K562 (cell line): ENCODE results near the gene CGNL1.

ENCODE experiments used
- HMG20A ChIP-seq: fragments of 450-650 bp; formaldehyde crosslinking; conservative IDR thresholded peaks from 2 replicates; pipeline ENCODE4 v1.4.0; 2020; ENCODE audit warnings: mild to moderate bottlenecking, mixed read lengths
- HOXB6 ChIP-seq: fragments of 250-450 bp; sonication (Bioruptor Pico); IDR thresholded peaks from 2 replicates; pipeline ENCODE4 v1.5.1; 2022; ENCODE audit warnings: mild to moderate bottlenecking, borderline replicate concordance
- RBM39 ChIP-seq: fragments of 200-400 bp; formaldehyde crosslinking; optimal IDR thresholded peaks from 2 replicates; pipeline ENCODE3; 2018; ENCODE audit warnings: low read depth, low read length
- SAP30 ChIP-seq: fragments of 200-600 bp; sonication (generic); IDR thresholded peaks from 2 replicates; pipeline ENCODE4 v1.6.1; 2012; ENCODE audit warnings: borderline replicate concordance, low read depth, mild to moderate bottlenecking, moderate library complexity, low read length, control low read depth, inconsistent platforms; ENCODE audit not compliant: insufficient read depth, poor library complexity, severe bottlenecking
- SP1 ChIP-seq: sonication (generic); formaldehyde crosslinking; IDR thresholded peaks from 2 replicates; pipeline ENCODE4 v1.8.1; 2022; ENCODE audit warnings: mild to moderate bottlenecking, missing genetic modification reagents
- ZNF175 ChIP-seq: fragments of 200-800 bp; sonication (Bioruptor generic); IDR thresholded peaks from 2 replicates; pipeline ENCODE4 v1.6.1; 2016; ENCODE audit warnings: low read depth, mild to moderate bottlenecking, missing genetic modification characterization, missing compliant biosample characterization
- TF ChIP-seq, protein P1 (sequence below), 3 experiments: IDR thresholded peaks in 2 of 3; conservative IDR thresholded peaks in 1 of 3; 2 replicates each; pipeline ENCODE4 v1.5.1; 2011 to 2012; ENCODE audit warnings: low read length in 3 of 3, mild to moderate bottlenecking in 3 of 3, control low read depth in 2 of 3, improper control_type of control experiment in 1 of 3, inconsistent platforms in 1 of 3, low read depth in 1 of 3, mixed read lengths in 1 of 3, moderate library complexity in 1 of 3; ENCODE audit not compliant: insufficient read depth in 2 of 3

- no peak for TF ChIP-seq HOXB6 (CRISPR knock-in tag)
- TF ChIP-seq HMG20A (CRISPR knock-in tag), result no peak
- TF ChIP-seq, protein P1, sequence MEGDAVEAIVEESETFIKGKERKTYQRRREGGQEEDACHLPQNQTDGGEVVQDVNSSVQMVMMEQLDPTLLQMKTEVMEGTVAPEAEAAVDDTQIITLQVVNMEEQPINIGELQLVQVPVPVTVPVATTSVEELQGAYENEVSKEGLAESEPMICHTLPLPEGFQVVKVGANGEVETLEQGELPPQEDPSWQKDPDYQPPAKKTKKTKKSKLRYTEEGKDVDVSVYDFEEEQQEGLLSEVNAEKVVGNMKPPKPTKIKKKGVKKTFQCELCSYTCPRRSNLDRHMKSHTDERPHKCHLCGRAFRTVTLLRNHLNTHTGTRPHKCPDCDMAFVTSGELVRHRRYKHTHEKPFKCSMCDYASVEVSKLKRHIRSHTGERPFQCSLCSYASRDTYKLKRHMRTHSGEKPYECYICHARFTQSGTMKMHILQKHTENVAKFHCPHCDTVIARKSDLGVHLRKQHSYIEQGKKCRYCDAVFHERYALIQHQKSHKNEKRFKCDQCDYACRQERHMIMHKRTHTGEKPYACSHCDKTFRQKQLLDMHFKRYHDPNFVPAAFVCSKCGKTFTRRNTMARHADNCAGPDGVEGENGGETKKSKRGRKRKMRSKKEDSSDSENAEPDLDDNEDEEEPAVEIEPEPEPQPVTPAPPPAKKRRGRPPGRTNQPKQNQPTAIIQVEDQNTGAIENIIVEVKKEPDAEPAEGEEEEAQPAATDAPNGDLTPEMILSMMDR (IDR thresholded peaks at IDR 0.05 in 2 of 3, conservative IDR thresholded peaks at IDR 0.05 in 1 of 3; ENCODE audit: insufficient read depth in 2 of 3, low read depth in 1 of 3, low read length in 3 of 3), result peak; percentile 20 to 72 (median 47); a peak in 5 of 6 replicates
- TF ChIP-seq ZNF175 (CRISPR knock-in tag), result peak; percentile 60; the same call in 1 of the 2 replicates
- TF ChIP-seq SP1 (CRISPR knock-in tag), result no peak
- no peak for TF ChIP-seq RBM39
- no peak for TF ChIP-seq SAP30
These were observed 47.8 kb upstream of the CGNL1 start for GRCh38 chr15:57328479-57328878.
